IMR-90 (cell line): ENCODE results near the gene RXRB. TPM values are rescaled to one million over a fixed set of nuclear protein-coding genes. Genes with fewer than 3 reads are reported as not detected.
A peak's percentile ranks its signal among the peaks of the same experiment; 100 is the strongest.

Experiments
- ATAC-seq: fragments of 200-7000 bp; cut with Tn5 transposase; 2 replicates; pipeline ENCODE4 v1.9.1; 2020; ENCODE audit warnings: low read depth, mild to moderate bottlenecking, moderate library complexity
- BruUV-seq: library from RNA; stranded (reverse); fragments of 400-500 nt; replicated peaks from 2 replicates; lab custom pipeline; 2021; lab: Mats Ljungman, UMichigan
- CTCF ChIA-PET: fragments of 300-600 bp; formaldehyde crosslinking; extraction: SDS; loops from one replicate; lab custom pipeline; 2021; ENCODE audit warnings: antibody characterized with exemption; lab: Yijun Ruan, JAX
- POLR2A ChIA-PET: fragments of 300-600 bp; sonication (Branson Sonifier 250); formaldehyde crosslinking; loops from one replicate; lab custom pipeline; 2022; ENCODE audit warnings: antibody characterized with exemption; ENCODE audit not compliant: unreplicated experiment; lab: Charles Lee
- DNase-seq: peaks from one replicate; pipeline ENCODE4 v3.0.0; 2013
- H2AFZ ChIP-seq: replicated peaks from 2 replicates; pipeline ENCODE3; 2013; ENCODE audit warnings: low read length, mild to moderate bottlenecking; ENCODE audit not compliant: poor library complexity
- H2AK5ac ChIP-seq: 2 replicates; pipeline ENCODE4 v1.6.1; 2013; ENCODE audit warnings: low read depth, low read length, inconsistent platforms
- H2AK9ac ChIP-seq: replicated peaks from 2 replicates; pipeline ENCODE3; 2013; ENCODE audit warnings: mild to moderate bottlenecking, low read depth, low read length, moderate library complexity; ENCODE audit not compliant: poor library complexity
- H2BK120ac ChIP-seq: 2 replicates; pipeline ENCODE4 v1.6.1; 2013; ENCODE audit warnings: low read depth, low read length, inconsistent platforms
- H2BK15ac ChIP-seq: 3 replicates; pipeline ENCODE4 v1.6.1; 2013; ENCODE audit warnings: low read depth, low read length, inconsistent platforms
- H2BK20ac ChIP-seq: 2 replicates; pipeline ENCODE4 v1.6.1; 2013; ENCODE audit warnings: low read depth, mild to moderate bottlenecking, inconsistent platforms, low read length, moderate library complexity
- H2BK5ac ChIP-seq: 2 replicates; pipeline ENCODE4 v1.6.1; 2013; ENCODE audit warnings: mild to moderate bottlenecking, low read depth, low read length, inconsistent platforms; ENCODE audit not compliant: poor library complexity, severe bottlenecking
- H3K14ac ChIP-seq: replicated peaks from 2 replicates; pipeline ENCODE4 v1.6.1; 2013; ENCODE audit warnings: low read depth, low read length, inconsistent platforms
- H3K18ac ChIP-seq: 2 replicates; pipeline ENCODE4 v1.6.1; 2013; ENCODE audit warnings: low read depth, low read length, control low read depth
- H3K23ac ChIP-seq: 2 replicates; pipeline ENCODE4 v1.6.1; 2013; ENCODE audit warnings: low read depth, low read length, inconsistent platforms
- H3K27ac ChIP-seq: 2 replicates; pipeline ENCODE4 v1.5.1; 2013; ENCODE audit warnings: mild to moderate bottlenecking, control low read depth, low read length; ENCODE audit not compliant: insufficient read depth
- H3K27me3 ChIP-seq: 2 replicates; pipeline ENCODE4 v1.6.1; 2013; ENCODE audit warnings: low read length; ENCODE audit not compliant: control insufficient read depth, insufficient read depth
- H3K36me3 ChIP-seq: 2 replicates; pipeline ENCODE4 v1.6.1; 2013; ENCODE audit warnings: low read length, mixed read lengths; ENCODE audit not compliant: control insufficient read depth, insufficient read depth
- H3K4ac ChIP-seq: 2 replicates; pipeline ENCODE4 v1.6.1; 2013; ENCODE audit warnings: low read depth, low read length, inconsistent platforms
- H3K4me1 ChIP-seq: 2 replicates; pipeline ENCODE4 v1.6.1; 2013; ENCODE audit warnings: low read length, mixed read lengths; ENCODE audit not compliant: control insufficient read depth, insufficient read depth
- H3K4me2 ChIP-seq: 2 replicates; pipeline ENCODE4 v1.6.1; 2013; ENCODE audit warnings: low read depth, mild to moderate bottlenecking, control low read depth, low read length, moderate library complexity
- H3K4me3 ChIP-seq: 2 replicates; pipeline ENCODE4 v1.5.1; 2013; ENCODE audit warnings: low read depth, mild to moderate bottlenecking, control low read depth, low read length, moderate library complexity; ENCODE audit not compliant: insufficient read depth
- H3K56ac ChIP-seq: 2 replicates; pipeline ENCODE4 v1.6.1; 2013; ENCODE audit warnings: low read length, inconsistent platforms; ENCODE audit not compliant: insufficient read depth; ENCODE audit errors: extremely low read depth
- H3K79me1 ChIP-seq, 2 experiments: 2 replicates each; pipeline ENCODE4 v1.6.1; 2013; ENCODE audit warnings: low read length in 2 of 2, inconsistent platforms in 1 of 2, low read depth in 1 of 2
- H3K9ac ChIP-seq: 2 replicates; pipeline ENCODE4 v1.6.1; 2013; ENCODE audit warnings: low read depth, low read length, control low read depth
- H3K9me1 ChIP-seq: 2 replicates; pipeline ENCODE4 v1.6.1; 2013; ENCODE audit warnings: low read length, inconsistent platforms; ENCODE audit not compliant: insufficient read depth
- H3K9me3 ChIP-seq: 2 replicates; pipeline ENCODE4 v1.6.1; 2013; ENCODE audit warnings: low read length; ENCODE audit not compliant: control insufficient read depth, insufficient read depth
- H4K20me1 ChIP-seq: 2 replicates; pipeline ENCODE4 v1.6.1; 2013; ENCODE audit warnings: low read length, inconsistent platforms; ENCODE audit not compliant: insufficient read depth
- H4K5ac ChIP-seq: 2 replicates; pipeline ENCODE4 v1.6.1; 2013; ENCODE audit warnings: mild to moderate bottlenecking, low read depth, low read length, control low read depth
- H4K8ac ChIP-seq, 2 experiments: 2 replicates each; pipeline ENCODE4 v1.6.1; 2013; ENCODE audit warnings: low read depth in 2 of 2, low read length in 2 of 2, control low read depth in 1 of 2, inconsistent platforms in 1 of 2
- H4K91ac ChIP-seq: 2 replicates; pipeline ENCODE4 v1.6.1; 2013; ENCODE audit warnings: low read depth, low read length, inconsistent platforms; ENCODE audit not compliant: insufficient read depth
- BHLHE40 ChIP-seq: fragments of 150-350 bp; IDR thresholded peaks from 2 replicates; pipeline ENCODE4 v1.6.1; 2016; ENCODE audit warnings: mild to moderate bottlenecking, low read depth, low read length
- CEBPB ChIP-seq: IDR thresholded peaks from 2 replicates; pipeline ENCODE4 v1.6.1; 2012; ENCODE audit warnings: low read depth, low read length, improper control_type of control experiment
- CHD1 ChIP-seq: IDR thresholded peaks from 2 replicates; pipeline ENCODE4 v1.6.1; 2012; ENCODE audit warnings: low read depth, low read length, improper control_type of control experiment
- CTCF ChIP-seq: conservative IDR thresholded peaks from 2 replicates; pipeline ENCODE4 v1.5.1; 2012; ENCODE audit warnings: mild to moderate bottlenecking, low read depth, low read length, improper control_type of control experiment
- FOS ChIP-seq: fragments of 150-350 bp; IDR thresholded peaks from 2 replicates; pipeline ENCODE4 v1.6.1; 2016; ENCODE audit warnings: low read depth, low read length
- MAFK ChIP-seq: IDR thresholded peaks from 2 replicates; pipeline ENCODE4 v1.6.1; 2012; ENCODE audit warnings: low read depth, low read length, improper control_type of control experiment
- MAZ ChIP-seq: IDR thresholded peaks from 2 replicates; pipeline ENCODE4 v1.6.1; 2012; ENCODE audit warnings: low read depth, mild to moderate bottlenecking, low read length, improper control_type of control experiment, moderate library complexity, borderline replicate concordance
- MXI1 ChIP-seq: IDR thresholded peaks from 2 replicates; pipeline ENCODE4 v1.6.1; 2012; ENCODE audit warnings: low read depth, mild to moderate bottlenecking, low read length, moderate library complexity, borderline replicate concordance
- NFE2L2 ChIP-seq: fragments of 150-350 bp; IDR thresholded peaks from 2 replicates; pipeline ENCODE4 v1.6.1; 2016; ENCODE audit warnings: low read depth, mild to moderate bottlenecking, low read length
- RAD21 ChIP-seq: IDR thresholded peaks from 2 replicates; pipeline ENCODE4 v1.6.1; 2012; ENCODE audit warnings: low read length, improper control_type of control experiment
- RCOR1 ChIP-seq: IDR thresholded peaks from 2 replicates; pipeline ENCODE4 v1.6.1; 2012; ENCODE audit warnings: mild to moderate bottlenecking, low read length, improper control_type of control experiment; ENCODE audit not compliant: insufficient replicate concordance
- RFX5 ChIP-seq: IDR thresholded peaks from 2 replicates; pipeline ENCODE4 v1.8.0; 2012; ENCODE audit warnings: low read depth, mild to moderate bottlenecking, low read length, moderate library complexity
- USF2 ChIP-seq: fragments of 150-350 bp; IDR thresholded peaks from 2 replicates; pipeline ENCODE4 v1.6.1; 2017; ENCODE audit warnings: mild to moderate bottlenecking, antibody characterized with exemption, low read length, low read depth
- WGBS, 2 experiments: methylation state at CpG; one replicate each; pipeline versions ENCODE4 v1.1.5 to v1.1.7; 2013; ENCODE audit warnings: missing lambda C conversion rate in 2 of 2; ENCODE audit not compliant: insufficient read length in 1 of 2; ENCODE audit errors: extremely low coverage in 2 of 2; 5-methylcytosine and 5-hydroxymethylcytosine counted together
- dilution Hi-C: fragments of 300-500 bp; cut with HindIII; formaldehyde crosslinking; loops from one replicate; pipeline ENCODE4 v1.14.3; 2018; ENCODE audit warnings: low sequenced_read_pairs; ENCODE audit not compliant: unreplicated experiment
- in situ Hi-C: fragments of 300-500 bp; cut with MboI; formaldehyde crosslinking; loops from 3 replicates; pipeline ENCODE4 v1.14.3; 2019; ENCODE audit warnings: low sequenced_read_pairs, inconsistent platforms, mixed read lengths
- intact Hi-C: fragments of 100-400 bp; cut with micrococcal nuclease; formaldehyde crosslinking; loops from 2 replicates; pipeline ENCODE4 v1.10.0; 2022
- polyA plus RNA-seq, 3 experiments: library from polyadenylated mRNA; depleted of rRNA; stranded (reverse); fragments of >200 nt; gene quantifications; 2 replicates each; pipeline ENCODE4 v1.2.3, GENCODE V29; 2012; ENCODE audit warnings: low replicate concordance in 1 of 3
- total RNA-seq: library from RNA; depleted of rRNA; stranded (reverse); fragments of >200 nt; gene quantifications from 2 replicates; pipeline ENCODE4 v1.2.3, GENCODE V29; 2012
- TF ChIP-seq, protein P1 (sequence below): fragments of 150-350 bp; IDR thresholded peaks from 2 replicates; pipeline ENCODE4 v1.6.1; 2016; ENCODE audit warnings: low read depth, mild to moderate bottlenecking, low read length, moderate library complexity, borderline replicate concordance

RXRB gene
- total and polyA plus RNA-seq, 2 of the 4 experiments (the other 2 are of a cell fraction), result 18.6 to 53.7 TPM

DNA sequence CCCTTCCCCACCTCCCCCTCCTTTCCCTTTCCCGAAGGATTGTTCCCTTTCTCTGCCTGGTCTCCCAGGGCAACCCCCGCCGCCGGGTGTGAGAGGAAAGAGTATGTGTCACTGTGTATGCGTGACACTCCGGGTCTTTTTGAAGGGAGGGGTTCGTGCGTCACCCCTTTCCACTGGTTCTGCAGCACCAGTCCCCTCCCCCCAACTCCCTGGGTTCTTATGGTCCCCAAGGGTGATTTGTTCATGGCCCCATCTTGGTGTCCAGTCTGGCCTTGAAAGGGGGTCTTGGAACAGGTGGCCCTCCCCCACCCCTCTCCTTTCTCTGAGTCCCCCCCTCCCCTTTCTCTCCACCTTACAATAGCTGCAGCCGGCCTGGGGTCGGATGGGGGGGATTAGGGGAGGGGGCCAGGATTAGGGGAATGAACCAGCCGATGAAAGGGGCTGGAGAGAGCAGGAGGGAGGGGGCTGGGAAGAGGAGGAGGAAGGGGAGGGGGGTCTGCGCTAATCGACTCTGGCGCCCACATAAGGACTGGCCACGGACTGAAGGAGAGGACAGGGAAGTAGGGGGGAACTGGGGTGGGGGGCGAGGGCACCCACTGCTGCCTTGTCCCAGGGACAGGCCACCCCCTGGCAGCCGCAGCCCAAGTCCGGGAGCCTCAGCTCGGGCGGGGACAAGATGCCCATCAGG is 6.5 kb upstream of the RXRB start:
- Histone ChIP-seq H2BK5ac (peak overlapping the region; percentile 78), H3K27ac (peak overlapping the region; percentile 94), H4K91ac (peak overlapping the region; percentile 84), H3K14ac (peak overlapping the region; percentile 91), H3K36me3 (peaks cover 38% of the 10 kb centered on the region), H3K23ac (peak overlapping the region; percentile 99), H2BK20ac (peak overlapping the region; percentile 62), H3K4me3 (peak overlapping the region; percentile 90), H3K4ac (peak overlapping the region; percentile 97), H3K9me1 (peaks cover 31% of the 10 kb centered on the region), H3K4me2 (peak overlapping the region; percentile 97), H3K79me1 (peaks cover 17 to 74% of the 10 kb centered on the region in 2 experiments), H2AK5ac (peak overlapping the region; percentile 91), H2BK15ac (peak overlapping the region; percentile 84; the same call in 1 of the 3 replicates), H4K5ac (peak overlapping the region; percentile 94), H2AFZ (peak overlapping the region; percentile 95), H3K9ac (peak overlapping the region; percentile 96), H2BK120ac (peak overlapping the region; percentile 59; the same call in 1 of the 2 replicates), H3K56ac (no peak overlapping the region), H4K20me1 (peaks cover 18% of the 10 kb centered on the region; the same call in 1 of the 2 replicates), H3K27me3 (no peaks in the 10 kb centered on the region), H2AK9ac (peak overlapping the region; percentile 95), H3K18ac (peak overlapping the region; percentile 12), H3K4me1 (peaks cover 30% of the 10 kb centered on the region), H3K9me3 (no peaks in the 10 kb centered on the region), H4K8ac (peak overlapping the region; percentile 90 to 100)
- CTCF ChIA-PET, result no interaction called here
- 12% methylated on average over 4 of the region's 20 CpGs; no CpG with 5 or more reads in 1 of the 2 experiments for WGBS, 2 experiments
- dilution Hi-C loops, result no loop called here
- BruUV-seq, result no TSS peak
- intact Hi-C loops, result no loop called here
- POLR2A ChIA-PET, result no interaction called here
- ATAC-seq (no peak), DNase-seq (peak; percentile 72)
- in situ Hi-C loops, result no loop called here
- TF ChIP-seq CEBPB (no peak), CHD1 (no peak), FOS (peak; percentile 65), CTCF (no peak), RCOR1 (no peak), BHLHE40 (peak; percentile 20; the same call in 1 of the 2 replicates), USF2 (no peak), MAFK (no peak), RFX5 (no peak), MXI1 (no peak), RAD21 (no peak), NFE2L2 (no peak), MAZ (peak; percentile 64)
- TF ChIP-seq, protein P1, sequence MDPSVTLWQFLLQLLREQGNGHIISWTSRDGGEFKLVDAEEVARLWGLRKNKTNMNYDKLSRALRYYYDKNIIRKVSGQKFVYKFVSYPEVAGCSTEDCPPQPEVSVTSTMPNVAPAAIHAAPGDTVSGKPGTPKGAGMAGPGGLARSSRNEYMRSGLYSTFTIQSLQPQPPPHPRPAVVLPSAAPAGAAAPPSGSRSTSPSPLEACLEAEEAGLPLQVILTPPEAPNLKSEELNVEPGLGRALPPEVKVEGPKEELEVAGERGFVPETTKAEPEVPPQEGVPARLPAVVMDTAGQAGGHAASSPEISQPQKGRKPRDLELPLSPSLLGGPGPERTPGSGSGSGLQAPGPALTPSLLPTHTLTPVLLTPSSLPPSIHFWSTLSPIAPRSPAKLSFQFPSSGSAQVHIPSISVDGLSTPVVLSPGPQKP, result no peak
